OCI-LY3 (cell line): Measurements from ENCODE around the gene RABGAP1.

Experiments
- H2AFZ ChIP-seq: fragments of 200-600, 300-600 bp; shearing (Covaris generic); 2 replicates; pipeline ENCODE4 v1.6.0; 2014; ENCODE audit warnings: antibody characterized with exemption, low read depth, low read length
- H3K27ac ChIP-seq: fragments of 200-600, 300-600 bp; sonication (generic); 2 replicates; pipeline ENCODE4 v1.5.1; 2014; ENCODE audit warnings: mild to moderate bottlenecking, low read length, moderate library complexity, mixed read lengths
- H3K27me3 ChIP-seq: fragments of 200-600, 300-600 bp; sonication (generic); 2 replicates; pipeline ENCODE4 v1.6.1; 2014; ENCODE audit warnings: low read depth, low read length, mixed read lengths
- H3K36me3 ChIP-seq: fragments of 200-600, 300-600 bp; sonication (generic); replicated peaks from 2 replicates; pipeline ENCODE3; 2014; ENCODE audit warnings: low read depth, low read length, mixed read lengths
- H3K4me1 ChIP-seq: fragments of 300-600, 200-600 bp; sonication (generic); 2 replicates; pipeline ENCODE4 v1.6.1; 2014; ENCODE audit warnings: low read length, mixed read lengths
- H3K4me2 ChIP-seq: fragments of 200-600, 300-600 bp; sonication (generic); 2 replicates; pipeline ENCODE4 v1.6.1; 2014; ENCODE audit warnings: low read length, mixed read lengths
- H3K4me3 ChIP-seq: fragments of 300-600, 200-600 bp; sonication (generic); 2 replicates; pipeline ENCODE4 v1.5.1; 2014; ENCODE audit warnings: antibody characterized with exemption, mild to moderate bottlenecking, low read length, moderate library complexity
- H3K79me2 ChIP-seq: fragments of 300-600, 200-600 bp; shearing (Covaris generic); 2 replicates; pipeline ENCODE4 v1.6.1; 2014; ENCODE audit warnings: mild to moderate bottlenecking, low read length, mixed read lengths
- H3K9ac ChIP-seq: fragments of 300-600, 200-600 bp; shearing (Covaris generic); 2 replicates; pipeline ENCODE4 v1.6.0; 2014; ENCODE audit warnings: mild to moderate bottlenecking, low read length, moderate library complexity
- H3K9me3 ChIP-seq: fragments of 200-600, 300-600 bp; shearing (Covaris generic); 2 replicates; pipeline ENCODE4 v1.6.1; 2014; ENCODE audit warnings: low read length, mixed read lengths; ENCODE audit not compliant: insufficient read depth
- H4K20me1 ChIP-seq: fragments of 200-600, 300-600 bp; sonication (generic); 2 replicates; pipeline ENCODE4 v1.6.1; 2016; ENCODE audit warnings: low read length, mixed read lengths; ENCODE audit not compliant: insufficient read depth
- CTCF ChIP-seq: fragments of 200-600, 300-600 bp; sonication (generic); IDR thresholded peaks from 2 replicates; pipeline ENCODE4 v1.5.1; 2014; ENCODE audit warnings: antibody characterized with exemption, low read length, low read depth
- EZH2phosphoT487 ChIP-seq: fragments of 200-600 bp; shearing (Covaris generic); IDR thresholded peaks from 2 replicates; pipeline ENCODE4 v1.6.1; 2018; ENCODE audit warnings: antibody characterized with exemption, mixed run types, low read depth

The RABGAP1 gene

GRCh38 chr9:123007269-123007668 is 66.4 kb downstream of the RABGAP1 start:
- Histone ChIP-seq H3K36me3 (peaks cover 16% of the 10 kb centered on the region), H3K9me3 (no peaks in the 10 kb centered on the region), H3K79me2 (no peaks in the 10 kb centered on the region), H3K9ac (no peak overlapping the region), H4K20me1 (no peaks in the 10 kb centered on the region), H3K4me2 (no peak overlapping the region), H3K27ac (no peak overlapping the region), H3K4me3 (no peak overlapping the region), H3K27me3 (no peaks in the 10 kb centered on the region), H3K4me1 (0 out of 2 replicates have a peak, but pooled peaks cover 3% of the 10 kb centered on the region), H2AFZ (no peak overlapping the region)
- no peak for TF ChIP-seq CTCF
- no peak for TF ChIP-seq EZH2phosphoT487

GRCh38 chr9:123008909-123009308 is 68.1 kb downstream of the RABGAP1 start:
- Histone ChIP-seq H3K36me3 (peaks cover 28% of the 10 kb centered on the region), H4K20me1 (no peaks in the 10 kb centered on the region), H2AFZ (no peak overlapping the region), H3K4me1 (no peaks in the 10 kb centered on the region), H3K9ac (no peak overlapping the region), H3K27me3 (no peaks in the 10 kb centered on the region), H3K27ac (no peak overlapping the region), H3K4me3 (no peak overlapping the region), H3K9me3 (no peaks in the 10 kb centered on the region), H3K4me2 (no peak overlapping the region), H3K79me2 (no peaks in the 10 kb centered on the region)
- no peak for TF ChIP-seq EZH2phosphoT487
- no peak for TF ChIP-seq CTCF

- no peak overlapping the region for H3K4me3 ChIP-seq
- peaks cover 38% of the 10 kb centered on the region for H3K36me3 ChIP-seq
- no peaks in the 10 kb centered on the region for H3K4me1 ChIP-seq
- H3K27ac ChIP-seq = no peak overlapping the region
- no peaks in the 10 kb centered on the region for H4K20me1 ChIP-seq
- no peak overlapping the region for H3K4me2 ChIP-seq
- no peaks in the 10 kb centered on the region for H3K9me3 ChIP-seq
- no peak overlapping the region for H3K9ac ChIP-seq
- no peak overlapping the region for H2AFZ ChIP-seq
- H3K27me3 ChIP-seq = no peaks in the 10 kb centered on the region
- TF ChIP-seq EZH2phosphoT487 (no peak), CTCF (no peak)
- no peaks in the 10 kb centered on the region for H3K79me2 ChIP-seq
These were observed 70.6 kb downstream of the RABGAP1 start for GRCh38 chr9:123011380-123011779.

GRCh38 chr9:123011878-123012528 is 71.2 kb downstream of the RABGAP1 start:
- Histone ChIP-seq H3K4me2 (no peak overlapping the region), H3K79me2 (no peaks in the 10 kb centered on the region), H3K27me3 (no peaks in the 10 kb centered on the region), H3K4me1 (no peaks in the 10 kb centered on the region), H3K36me3 (peaks cover 41% of the 10 kb centered on the region), H3K9me3 (no peaks in the 10 kb centered on the region), H3K4me3 (no peak overlapping the region), H2AFZ (no peak overlapping the region), H4K20me1 (no peaks in the 10 kb centered on the region), H3K27ac (no peak overlapping the region), H3K9ac (no peak overlapping the region)
- TF ChIP-seq CTCF (no peak), EZH2phosphoT487 (no peak)
